Measurements from ENCODE around the gene ARHGEF4. TPM values are rescaled to one million over a fixed set of nuclear protein-coding genes. Genes with fewer than 3 reads are reported as not detected.

Gene ARHGEF4
- total RNA-seq, 1 experiment from 2014 or later = 0.80 TPM

GRCh38 chr2:130963196-130963848, 126.6 kb downstream of the ARHGEF4 start:
- TF ChIP-seq POLR2AphosphoS5 (IDR thresholded peaks at IDR 0.05; ENCODE audit: low read depth, low read length) = no peak
- no peak for TF ChIP-seq SIN3A (IDR thresholded peaks at IDR 0.05; ENCODE audit: borderline replicate concordance, insufficient read depth, low read depth, low read length)
- no peak for TF ChIP-seq CTCF (IDR thresholded peaks at IDR 0.05)
- no peak for TF ChIP-seq REST (IDR thresholded peaks at IDR 0.05; ENCODE audit: insufficient read depth in 1 of 2, low read depth in 2 of 2, low read length in 1 of 2)
- no peak for TF ChIP-seq TCF7L2 (IDR thresholded peaks at IDR 0.05; ENCODE audit: low read depth, low read length)
- in situ Hi-C loops (cut with HindIII; ENCODE audit: low pct_unique_long_range_greater_than_20kb, low sequenced_read_pairs) (no loop called here), intact Hi-C loops (cut with micrococcal nuclease; ENCODE audit: unreplicated experiment) (no loop called here)
- BruUV-seq (replicated peaks) = no TSS peak
- Histone ChIP-seq H3K27ac (ENCODE audit: low read length) (no peak overlapping the region), H3K4me3 (ENCODE audit: low read depth in 2 of 2, low read length in 2 of 2) (no peak overlapping the region), H3K9me3 (ENCODE audit: control insufficient read depth, insufficient read depth, low read depth, low read length) (no peaks in the 10 kb centered on the region), H3K36me3 (ENCODE audit: control insufficient read depth, insufficient read depth, low read length) (no peaks in the 10 kb centered on the region), H3K4me1 (ENCODE audit: control insufficient read depth, insufficient read depth, low read length) (no peaks in the 10 kb centered on the region), H3K27me3 (ENCODE audit: control insufficient read depth, insufficient read depth, low read length) (no peaks in the 10 kb centered on the region)
- ChIA-PET CTCF (no interaction called here), POLR2A (no interaction called here)
- DNase-seq (ENCODE audit: low read depth, low spot score) (no peak), ATAC-seq (no peak)

- Histone ChIP-seq H3K9me3 (ENCODE audit: control insufficient read depth, insufficient read depth, low read depth, low read length) (no peaks in the 10 kb centered on the region), H3K4me1 (ENCODE audit: control insufficient read depth, insufficient read depth, low read length) (no peaks in the 10 kb centered on the region), H3K27ac (ENCODE audit: low read length) (no peak overlapping the region), H3K4me3 (ENCODE audit: low read depth in 2 of 2, low read length in 2 of 2) (no peak overlapping the region), H3K36me3 (ENCODE audit: control insufficient read depth, insufficient read depth, low read length) (no peaks in the 10 kb centered on the region), H3K27me3 (ENCODE audit: control insufficient read depth, insufficient read depth, low read length) (no peaks in the 10 kb centered on the region)
- no peak for DNase-seq (ENCODE audit: low read depth, low spot score)
- POLR2A ChIA-PET = no interaction called here
- TF ChIP-seq POLR2AphosphoS5 (IDR thresholded peaks at IDR 0.05; ENCODE audit: low read depth, low read length) = no peak
- no peak for TF ChIP-seq SIN3A (IDR thresholded peaks at IDR 0.05; ENCODE audit: borderline replicate concordance, insufficient read depth, low read depth, low read length)
- TF ChIP-seq REST (IDR thresholded peaks at IDR 0.05; ENCODE audit: insufficient read depth in 1 of 2, low read depth in 2 of 2, low read length in 1 of 2) = no peak
- no peak for TF ChIP-seq CTCF (IDR thresholded peaks at IDR 0.05)
- TF ChIP-seq TCF7L2 (IDR thresholded peaks at IDR 0.05; ENCODE audit: low read depth, low read length) = no peak
- no peak for ATAC-seq
- CTCF ChIA-PET = no interaction called here
- intact Hi-C loops (cut with micrococcal nuclease; ENCODE audit: unreplicated experiment) (no loop called here), in situ Hi-C loops (cut with HindIII; ENCODE audit: low pct_unique_long_range_greater_than_20kb, low sequenced_read_pairs) (no loop called here)
- BruUV-seq (replicated peaks) = no TSS peak
Measured at GRCh38 chr2:130963849-130964793, 127.4 kb downstream of the ARHGEF4 start.
